VCaP (cell line): Measurements from ENCODE around the gene NEGR1.

Experiments
- H3K27ac ChIP-seq: fragments of 450-650 bp; 2 replicates; pipeline ENCODE4 v1.5.1; 2017
- TF ChIP-seq, protein P1 (sequence below): fragments of 450-650 bp; conservative IDR thresholded peaks from 2 replicates; pipeline ENCODE4 v1.5.1; 2017; ENCODE audit warnings: mild to moderate bottlenecking, moderate library complexity

Gene NEGR1

GRCh38 chr1:71657891-71658679, 624.3 kb downstream of the NEGR1 start:
- no peak overlapping the region for H3K27ac ChIP-seq
- TF ChIP-seq, protein P1, sequence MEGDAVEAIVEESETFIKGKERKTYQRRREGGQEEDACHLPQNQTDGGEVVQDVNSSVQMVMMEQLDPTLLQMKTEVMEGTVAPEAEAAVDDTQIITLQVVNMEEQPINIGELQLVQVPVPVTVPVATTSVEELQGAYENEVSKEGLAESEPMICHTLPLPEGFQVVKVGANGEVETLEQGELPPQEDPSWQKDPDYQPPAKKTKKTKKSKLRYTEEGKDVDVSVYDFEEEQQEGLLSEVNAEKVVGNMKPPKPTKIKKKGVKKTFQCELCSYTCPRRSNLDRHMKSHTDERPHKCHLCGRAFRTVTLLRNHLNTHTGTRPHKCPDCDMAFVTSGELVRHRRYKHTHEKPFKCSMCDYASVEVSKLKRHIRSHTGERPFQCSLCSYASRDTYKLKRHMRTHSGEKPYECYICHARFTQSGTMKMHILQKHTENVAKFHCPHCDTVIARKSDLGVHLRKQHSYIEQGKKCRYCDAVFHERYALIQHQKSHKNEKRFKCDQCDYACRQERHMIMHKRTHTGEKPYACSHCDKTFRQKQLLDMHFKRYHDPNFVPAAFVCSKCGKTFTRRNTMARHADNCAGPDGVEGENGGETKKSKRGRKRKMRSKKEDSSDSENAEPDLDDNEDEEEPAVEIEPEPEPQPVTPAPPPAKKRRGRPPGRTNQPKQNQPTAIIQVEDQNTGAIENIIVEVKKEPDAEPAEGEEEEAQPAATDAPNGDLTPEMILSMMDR, result no peak

DNA sequence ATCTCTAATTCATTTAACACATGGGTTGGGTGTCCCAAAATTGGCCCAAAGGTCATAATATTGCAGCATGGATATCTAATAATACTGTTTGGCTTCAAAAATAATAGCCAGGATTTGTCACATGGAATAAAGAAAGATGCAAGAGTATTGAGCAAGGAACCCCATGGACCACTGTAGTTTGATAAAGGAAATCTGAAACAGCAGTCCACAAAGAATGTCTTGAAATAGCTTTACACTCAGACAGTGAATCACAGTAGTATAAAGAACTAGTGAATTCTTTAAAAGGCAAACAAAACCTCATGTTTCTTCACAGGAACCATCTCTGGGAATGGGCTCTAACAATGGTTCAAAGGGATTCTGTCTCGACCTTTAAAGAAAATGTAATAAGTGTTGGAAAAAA, 625.4 kb downstream of the NEGR1 start:
- TF ChIP-seq, protein P1, result no peak
- H3K27ac ChIP-seq, result no peak overlapping the region

GRCh38 chr1:71655604-71656003, 626.7 kb downstream of the NEGR1 start:
- no peak overlapping the region for H3K27ac ChIP-seq
- TF ChIP-seq, protein P1, result no peak

GRCh38 chr1:71653952-71654351, 628.4 kb downstream of the NEGR1 start:
- no peak overlapping the region for H3K27ac ChIP-seq
- TF ChIP-seq, protein P1, result no peak

DNA sequence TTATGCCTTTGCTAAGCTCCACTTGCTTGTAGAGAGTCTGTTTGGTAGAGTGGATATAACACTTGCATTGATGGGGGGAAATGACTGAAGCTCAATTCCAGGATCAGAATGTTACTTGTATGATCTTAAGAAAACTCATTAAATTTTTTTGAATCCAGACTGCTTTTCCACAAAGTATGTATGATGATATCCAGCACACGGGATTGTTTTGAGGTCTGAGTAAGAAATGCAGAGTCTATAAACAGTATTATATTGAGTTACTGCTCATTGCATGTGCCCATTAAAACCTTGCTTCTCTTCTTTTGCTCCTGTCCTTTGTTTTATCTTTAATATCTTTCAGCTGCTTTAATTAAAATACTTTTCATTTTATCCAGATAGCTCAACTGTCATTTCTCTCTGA, 631.1 kb downstream of the NEGR1 start:
- TF ChIP-seq, protein P1, result no peak
- H3K27ac ChIP-seq, result no peak overlapping the region

DNA sequence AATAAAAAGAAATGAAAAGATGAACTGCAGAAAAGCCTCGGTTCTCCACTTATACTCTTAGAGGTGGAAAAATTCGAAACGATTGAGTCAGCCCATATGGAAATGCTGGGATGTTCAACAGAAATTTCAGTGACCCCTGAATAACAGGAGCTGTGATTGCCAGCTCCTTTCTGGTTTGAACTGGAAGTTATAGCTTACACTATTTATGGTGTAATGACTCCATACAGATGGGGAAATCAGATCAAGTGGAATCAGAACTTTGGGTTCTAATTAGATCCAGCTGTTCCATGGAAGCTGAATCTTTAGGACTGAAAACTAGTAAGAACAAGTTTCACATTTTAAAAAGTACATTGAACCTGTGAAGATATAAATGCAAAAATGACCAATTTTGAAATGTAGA, 632.2 kb downstream of the NEGR1 start:
- TF ChIP-seq, protein P1, result no peak
- no peak overlapping the region for H3K27ac ChIP-seq

- TF ChIP-seq, protein P1, result no peak
- H3K27ac ChIP-seq, result no peak overlapping the region
Measured at GRCh38 chr1:71649608-71650007, 632.7 kb downstream of the NEGR1 start.
